Upper lobe of left lung (tissue), 6 donors: Measurements from ENCODE around the gene CENPF. TPM values are rescaled to one million over a fixed set of nuclear protein-coding genes. Genes with fewer than 3 reads are reported as not detected.

ENCODE experiments used
- ATAC-seq, 2 donors: fragments of 200-7000 bp; cut with Tn5 transposase; one replicate each; pipeline ENCODE4 v1.9.1; 2022; ENCODE audit warnings: mild to moderate bottlenecking in 2 of 2, moderate library complexity in 2 of 2; ENCODE audit not compliant: low FRiP score in 2 of 2
- DNase-seq, 2 donors: peaks; one replicate each; pipeline ENCODE4 v3.0.0-alpha.2; 2019 to 2020
- H3K27ac ChIP-seq, 4 donors: fragments of 200-600 bp; sonication (generic); one replicate each; pipeline ENCODE4 v1.5.1; 2016 to 2019
- H3K27me3 ChIP-seq, 4 donors: fragments of 200-600 bp; sonication (generic); one replicate each; pipeline ENCODE4 v1.5.1; 2017 to 2019
- H3K36me3 ChIP-seq, 4 donors: fragments of 200-600 bp; sonication (generic); one replicate each; pipeline ENCODE4 v1.5.1; 2016 to 2019
- H3K4me1 ChIP-seq, 4 donors: fragments of 200-600 bp; sonication (generic); one replicate each; pipeline ENCODE4 v1.5.1; 2018 to 2019
- H3K4me3 ChIP-seq, 4 donors: fragments of 200-600 bp; sonication (generic); one replicate each; pipeline ENCODE4 v1.5.1; 2017 to 2019; ENCODE audit warnings: mild to moderate bottlenecking in 2 of 4, moderate library complexity in 1 of 4
- H3K9me3 ChIP-seq, 4 donors: fragments of 200-600 bp; sonication (generic); one replicate each; pipeline ENCODE4 v1.5.1; 2018 to 2019
- EP300 ChIP-seq, 4 donors: sonication (generic); formaldehyde crosslinking; IDR thresholded peaks; one replicate each; pipeline ENCODE4 v1.5.1; 2017; ENCODE audit warnings: antibody characterized with exemption in 4 of 4, control low read depth in 2 of 4
- POLR2A ChIP-seq, 4 donors: fragments of 450-650 bp; IDR thresholded peaks; one replicate each; pipeline ENCODE4 v1.5.1; 2016 to 2017; ENCODE audit warnings: antibody characterized with exemption in 4 of 4, mild to moderate bottlenecking in 2 of 4
- POLR2AphosphoS5 ChIP-seq, 2 donors: sonication (generic); formaldehyde crosslinking; IDR thresholded peaks; one replicate each; pipeline ENCODE4 v1.5.1; 2017; ENCODE audit warnings: antibody characterized with exemption in 2 of 2
- WGBS, 2 donors: methylation state at CpG; one replicate each; pipeline ENCODE4 v1.1.5; 2017 to 2018; 5-methylcytosine and 5-hydroxymethylcytosine counted together
- total RNA-seq, 6 donors: library from RNA; depleted of rRNA in 4 of 6; stranded (reverse); fragments of >200 nt in 4 of 6; gene quantifications; one replicate each; pipeline versions ENCODE4 v1.1.0 to v1.2.1, GENCODE V29; 2016 to 2021
- TF ChIP-seq, protein P1 (sequence below), 6 experiments: fragments of 450-650 bp in 4 of 6; fragments of 200-600 bp in 2 of 6; sonication (generic) in 2 of 6; IDR thresholded peaks; one replicate each; pipeline ENCODE4 v1.5.1; 2016 to 2019; ENCODE audit warnings: antibody characterized with exemption in 6 of 6
- donor health status: DM: no; HTN: no; CAD: no; lungs with moderate emphysema.
- donor health status: DM: no; HTN: yes; CAD: no; lungs with severe emphysema.

Gene CENPF
- total RNA-seq, 6 donors from 2014 or later, result 1.0 to 12.1 (median 3.0) TPM

- TF ChIP-seq POLR2AphosphoS5 (IDR thresholded peaks at IDR 0.05) (no peak), POLR2A (IDR thresholded peaks at IDR 0.05) (no peak), EP300 (IDR thresholded peaks at IDR 0.05) (no peak)
- TF ChIP-seq, protein P1, sequence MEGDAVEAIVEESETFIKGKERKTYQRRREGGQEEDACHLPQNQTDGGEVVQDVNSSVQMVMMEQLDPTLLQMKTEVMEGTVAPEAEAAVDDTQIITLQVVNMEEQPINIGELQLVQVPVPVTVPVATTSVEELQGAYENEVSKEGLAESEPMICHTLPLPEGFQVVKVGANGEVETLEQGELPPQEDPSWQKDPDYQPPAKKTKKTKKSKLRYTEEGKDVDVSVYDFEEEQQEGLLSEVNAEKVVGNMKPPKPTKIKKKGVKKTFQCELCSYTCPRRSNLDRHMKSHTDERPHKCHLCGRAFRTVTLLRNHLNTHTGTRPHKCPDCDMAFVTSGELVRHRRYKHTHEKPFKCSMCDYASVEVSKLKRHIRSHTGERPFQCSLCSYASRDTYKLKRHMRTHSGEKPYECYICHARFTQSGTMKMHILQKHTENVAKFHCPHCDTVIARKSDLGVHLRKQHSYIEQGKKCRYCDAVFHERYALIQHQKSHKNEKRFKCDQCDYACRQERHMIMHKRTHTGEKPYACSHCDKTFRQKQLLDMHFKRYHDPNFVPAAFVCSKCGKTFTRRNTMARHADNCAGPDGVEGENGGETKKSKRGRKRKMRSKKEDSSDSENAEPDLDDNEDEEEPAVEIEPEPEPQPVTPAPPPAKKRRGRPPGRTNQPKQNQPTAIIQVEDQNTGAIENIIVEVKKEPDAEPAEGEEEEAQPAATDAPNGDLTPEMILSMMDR (IDR thresholded peaks at IDR 0.05), result no peak
- ATAC-seq, result no peak
- Histone ChIP-seq H3K9me3 (no peaks in the 10 kb centered on the region), H3K27ac (no peak overlapping the region), H3K27me3 (no peaks in the 10 kb centered on the region), H3K36me3 (no peaks in the 10 kb centered on the region), H3K4me3 (no peak overlapping the region), H3K4me1 (no peaks in the 10 kb centered on the region)
- WGBS, 2 donors, result 53 to 68% methylated on average over 3 of the region's 3 CpGs
- DNase-seq, result no peak
Observed at GRCh38 chr1:214688891-214689290, 85.9 kb downstream of the CENPF start.

- DNase-seq (no peak), ATAC-seq (no peak)
- 60 to 75% methylated on average over 4 of the region's 4 CpGs for WGBS, 2 donors
- TF ChIP-seq POLR2AphosphoS5 (IDR thresholded peaks at IDR 0.05) (no peak), POLR2A (IDR thresholded peaks at IDR 0.05) (no peak), EP300 (IDR thresholded peaks at IDR 0.05) (no peak)
- TF ChIP-seq, protein P1 (IDR thresholded peaks at IDR 0.05), result no peak
- Histone ChIP-seq H3K9me3 (no peaks in the 10 kb centered on the region), H3K27me3 (no peaks in the 10 kb centered on the region), H3K4me3 (no peak overlapping the region), H3K27ac (no peak overlapping the region), H3K4me1 (no peaks in the 10 kb centered on the region), H3K36me3 (no peaks in the 10 kb centered on the region)
Observed at GRCh38 chr1:214694769-214695168, 91.8 kb downstream of the CENPF start.

GRCh38 chr1:214698559-214698958 is 95.6 kb downstream of the CENPF start:
- H3K27me3 ChIP-seq, result no peaks in the 10 kb centered on the region
- TF ChIP-seq EP300 (IDR thresholded peaks at IDR 0.05) (no peak), POLR2AphosphoS5 (IDR thresholded peaks at IDR 0.05) (no peak), POLR2A (IDR thresholded peaks at IDR 0.05) (no peak)
- TF ChIP-seq, protein P1 (IDR thresholded peaks at IDR 0.05), result no peak
- H3K36me3 ChIP-seq, result no peaks in the 10 kb centered on the region
- H3K9me3 ChIP-seq, result no peaks in the 10 kb centered on the region
- no peak overlapping the region for H3K27ac ChIP-seq
- no peaks in the 10 kb centered on the region for H3K4me1 ChIP-seq
- DNase-seq (no peak), ATAC-seq (no peak)
- no peak overlapping the region for H3K4me3 ChIP-seq
- 76 to 81% methylated on average over 1 of the region's 1 CpG for WGBS, 2 donors

- H3K4me3 ChIP-seq, result no peak overlapping the region
- H3K4me1 ChIP-seq, result no peaks in the 10 kb centered on the region
- H3K27me3 ChIP-seq, result no peaks in the 10 kb centered on the region
- no peak overlapping the region for H3K27ac ChIP-seq
- H3K36me3 ChIP-seq, result no peaks in the 10 kb centered on the region
- no peak for ATAC-seq
- 21 to 39% methylated on average over 4 of the region's 4 CpGs for WGBS, 2 donors
- peaks cover 0 to 8% (median 0%) of the 10 kb centered on the region in 4 donors for H3K9me3 ChIP-seq
- TF ChIP-seq, protein P1 (IDR thresholded peaks at IDR 0.05), result no peak
- TF ChIP-seq POLR2AphosphoS5 (IDR thresholded peaks at IDR 0.05), result no peak
- TF ChIP-seq POLR2A (IDR thresholded peaks at IDR 0.05), result no peak
- no peak for TF ChIP-seq EP300 (IDR thresholded peaks at IDR 0.05)
- DNase-seq, result no peak
Observed at GRCh38 chr1:214700437-214700836, 97.4 kb downstream of the CENPF start.

- H3K4me1 ChIP-seq, result no peaks in the 10 kb centered on the region
- ATAC-seq (no peak), DNase-seq (no peak)
- no peak overlapping the region for H3K27ac ChIP-seq
- TF ChIP-seq POLR2A (IDR thresholded peaks at IDR 0.05) (no peak), EP300 (IDR thresholded peaks at IDR 0.05) (no peak), POLR2AphosphoS5 (IDR thresholded peaks at IDR 0.05) (no peak)
- TF ChIP-seq, protein P1 (IDR thresholded peaks at IDR 0.05), result no peak
- H3K4me3 ChIP-seq, result no peak overlapping the region
- H3K9me3 ChIP-seq, result peaks cover 0 to 8% (median 0%) of the 10 kb centered on the region in 4 donors
- 96 to 100% methylated on average over 1 of the region's 1 CpG for WGBS, 2 donors
- no peaks in the 10 kb centered on the region for H3K36me3 ChIP-seq
- H3K27me3 ChIP-seq, result no peaks in the 10 kb centered on the region
Observed at GRCh38 chr1:214702556-214702955, 99.6 kb downstream of the CENPF start.
